B cell (primary cell): Measurements from ENCODE around the gene NAMPT. TPM values are rescaled to one million over a fixed set of nuclear protein-coding genes. Genes with fewer than 3 reads are reported as not detected.
"Not testable (repeated sequence)": the region's sequence is repeated elsewhere in the genome, so short reads cannot be mapped to it uniquely, and the experiment has no call there.

Experiments
- ATAC-seq: fragments of 200-7000 bp; cut with Tn5 transposase; one replicate; pipeline ENCODE4 v1.10.0; 2021; ENCODE audit warnings: low read depth, mild to moderate bottlenecking, moderate number of reproducible peaks, moderate library complexity
- CTCF ChIA-PET: fragments of 350-600 bp; sonication (Branson Sonifier 250); formaldehyde crosslinking; loops from one replicate; lab custom pipeline; 2021; ENCODE audit warnings: antibody characterized with exemption, inconsistent platforms; lab: Charles Lee
- POLR2A ChIA-PET: fragments of 350-600 bp; sonication (Branson Sonifier 250); formaldehyde crosslinking; loops from one replicate; lab custom pipeline; 2021; ENCODE audit warnings: antibody characterized with exemption; lab: Charles Lee
- DNase-seq: peaks from one replicate; pipeline ENCODE4 v3.0.0; 2013
- H2AFZ ChIP-seq: 2 replicates; pipeline ENCODE4 v1.6.1; 2012; ENCODE audit warnings: mild to moderate bottlenecking, low read depth, low read length; ENCODE audit not compliant: insufficient read depth, poor library complexity, severe bottlenecking
- H3K27ac ChIP-seq, 2 donors: 1 replicate in 1 of 2; 2 replicates in 1 of 2; pipeline ENCODE4 v1.5.1; 2012 to 2013; ENCODE audit warnings: low read length in 2 of 2, mild to moderate bottlenecking in 2 of 2, moderate library complexity in 1 of 2
- H3K27me3 ChIP-seq, 4 experiments: fragments of 200-600 bp in 1 of 4; sonication (generic) in 1 of 4; replicated peaks in 1 of 4; 1 replicate in 2 of 4; 2 replicates in 2 of 4; pipeline versions ENCODE4 v1.6.1 to v1.7.0; 2013 to 2016; ENCODE audit warnings: low read length in 3 of 4, mild to moderate bottlenecking in 2 of 4, mixed read lengths in 1 of 4, moderate library complexity in 1 of 4; ENCODE audit not compliant: insufficient read depth in 4 of 4, control insufficient read depth in 3 of 4; ENCODE audit errors: control extremely low read depth in 1 of 4
- H3K36me3 ChIP-seq, 2 experiments: replicated peaks in 1 of 2; 1 replicate in 1 of 2; 2 replicates in 1 of 2; pipeline versions ENCODE4 v1.6.1 to v1.7.1; 2013; ENCODE audit warnings: low read length in 1 of 2; ENCODE audit not compliant: insufficient read depth in 2 of 2, control insufficient read depth in 1 of 2; ENCODE audit errors: control extremely low read depth in 1 of 2, extremely low read depth in 1 of 2
- H3K4me1 ChIP-seq, 2 donors: fragments of 200-600 bp in 1 of 2; sonication (generic) in 1 of 2; 1 replicate in 1 of 2; 2 replicates in 1 of 2; pipeline versions ENCODE4 v1.5.1 to v1.6.1; 2013 to 2017; ENCODE audit warnings: low read length in 2 of 2; ENCODE audit not compliant: control insufficient read depth in 2 of 2, insufficient read depth in 2 of 2
- H3K4me2 ChIP-seq: replicated peaks from 2 replicates; pipeline ENCODE3; 2012; ENCODE audit warnings: mild to moderate bottlenecking, low read depth, low read length; ENCODE audit not compliant: poor library complexity, severe bottlenecking
- H3K4me3 ChIP-seq, 5 experiments: fragments of 200-600 bp in 1 of 5; sonication (generic) in 1 of 5; 1 replicate in 3 of 5; 2 replicates in 2 of 5; pipeline versions ENCODE4 v1.5.1 to v1.7.0; 2011 to 2016; ENCODE audit warnings: low read length in 4 of 5, mild to moderate bottlenecking in 4 of 5, low read depth in 2 of 5, control low read depth in 1 of 5, moderate library complexity in 1 of 5; ENCODE audit not compliant: insufficient read depth in 1 of 5; ENCODE audit errors: control extremely low read depth in 1 of 5, extremely low read depth in 1 of 5
- H3K79me2 ChIP-seq: fragments of 200-600 bp; sonication (generic); one replicate; pipeline ENCODE4 v1.6.0; 2016; ENCODE audit warnings: low read length; ENCODE audit not compliant: control insufficient read depth, insufficient read depth
- H3K9ac ChIP-seq: fragments of 200-600 bp; sonication (generic); 2 replicates; pipeline ENCODE4 v1.6.1; 2017; ENCODE audit warnings: mild to moderate bottlenecking, low read length, moderate library complexity
- H3K9me3 ChIP-seq, 3 donors: one replicate each; pipeline versions ENCODE4 v1.6.1 to v1.7.1; 2013; ENCODE audit warnings: low read length in 2 of 3; ENCODE audit not compliant: control insufficient read depth in 2 of 3, insufficient read depth in 1 of 3; ENCODE audit errors: control extremely low read depth in 1 of 3
- H4K20me1 ChIP-seq: 2 replicates; pipeline ENCODE4 v1.6.0; 2012; ENCODE audit warnings: mild to moderate bottlenecking, low read length; ENCODE audit not compliant: insufficient read depth, control insufficient read depth, poor library complexity, severe bottlenecking
- H3K27ac Mint-ChIP-seq: one replicate; pipeline ENCODE4 v1.8.0; 2021; ENCODE audit warnings: mixed read lengths
- H3K27me3 Mint-ChIP-seq: one replicate; pipeline ENCODE4 v1.8.0; 2021; ENCODE audit warnings: mixed read lengths
- H3K4me1 Mint-ChIP-seq: one replicate; pipeline ENCODE4 v1.8.0; 2021; ENCODE audit warnings: mixed read lengths
- H3K4me3 Mint-ChIP-seq: one replicate; pipeline ENCODE4 v1.8.0; 2021; ENCODE audit warnings: mixed read lengths
- H3K9me3 Mint-ChIP-seq: one replicate; pipeline ENCODE4 v1.8.0; 2022; ENCODE audit warnings: mixed read lengths; ENCODE audit not compliant: insufficient read depth
- CTCF ChIP-seq: fragments of 200-600 bp; IDR thresholded peaks from one replicate; pipeline ENCODE4 v1.8.0; 2022; ENCODE audit warnings: antibody characterized with exemption, mild to moderate bottlenecking
- EZH2 ChIP-seq: IDR thresholded peaks from 2 replicates; pipeline ENCODE4 v1.6.1; 2012; ENCODE audit warnings: borderline replicate concordance, low read depth, mild to moderate bottlenecking, moderate library complexity, low read length; ENCODE audit not compliant: insufficient read depth, poor library complexity, severe bottlenecking
- WGBS: methylation state at CpG from one replicate; pipeline ENCODE4 v1.1.5; 2013; ENCODE audit warnings: missing lambda C conversion rate; ENCODE audit not compliant: insufficient coverage; 5-methylcytosine and 5-hydroxymethylcytosine counted together
- intact Hi-C: fragments of 100-400 bp; cut with micrococcal nuclease; formaldehyde crosslinking; loops from one replicate; pipeline ENCODE4 v1.10.0; 2022
- polyA plus RNA-seq: library from polyadenylated mRNA; depleted of rRNA; stranded (reverse); fragments of >200 nt; gene quantifications from 2 replicates; pipeline ENCODE4 v1.2.3, GENCODE V29; 2012
- total RNA-seq, 2 donors: library from RNA; stranded (reverse); fragments of 120-200 nt in 1 of 2; gene quantifications; 1 replicate in 1 of 2; 2 replicates in 1 of 2; pipeline versions ENCODE4 v1.2.3 to v1.2.4, GENCODE V29; 2013 to 2022

NAMPT gene
- total and polyA plus RNA-seq, 2 donors (not counting 1 experiment from before 2014, with no cell fraction given): 11.6 to 48.8 TPM

DNA sequence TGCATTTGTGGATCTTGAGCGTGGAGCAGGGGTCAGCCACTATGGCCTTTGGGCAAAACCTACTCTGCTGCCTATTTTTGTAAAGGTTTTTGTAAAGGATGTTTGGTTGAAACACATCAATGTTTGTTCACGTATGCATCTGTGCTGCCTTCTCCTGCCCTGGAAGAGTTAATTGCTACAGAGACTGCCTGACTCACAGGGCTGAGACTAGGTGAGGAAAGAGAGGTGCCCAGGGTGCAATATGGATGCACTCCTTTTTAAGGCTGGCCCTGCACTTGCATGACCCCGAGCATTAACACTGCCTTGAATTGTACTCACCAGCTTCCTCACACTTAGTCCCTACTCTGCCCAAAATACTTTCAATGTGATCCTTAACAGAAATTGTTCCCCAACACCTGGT, 20.9 kb upstream of the NAMPT start:
- Histone ChIP-seq H3K36me3 (no peaks in the 10 kb centered on the region), H3K9ac (no peak overlapping the region), H3K4me3 (no peak overlapping the region), H3K4me2 (no peak overlapping the region), H4K20me1 (no peaks in the 10 kb centered on the region), H2AFZ (no peak overlapping the region), H3K27ac (no peak overlapping the region), H3K79me2 (no peaks in the 10 kb centered on the region), H3K9me3 (peaks cover 0 to 12% (median 4%) of the 10 kb centered on the region in 3 donors), H3K4me1 (no peaks in the 10 kb centered on the region), H3K27me3 (peaks cover 0 to 10% (median 7%) of the 10 kb centered on the region in 4 experiments)
- intact Hi-C loops: no loop called here
- peaks cover 39% of the 10 kb centered on the region for H3K27me3 Mint-ChIP-seq
- H3K9me3 Mint-ChIP-seq: peaks cover 5% of the 10 kb centered on the region
- H3K27ac Mint-ChIP-seq: no peak overlapping the region
- 82% methylated on average over 3 of the region's 3 CpGs for WGBS
- no peak for DNase-seq
- no peak overlapping the region for H3K4me3 Mint-ChIP-seq
- ChIA-PET POLR2A (no interaction called here), CTCF (no interaction called here)
- TF ChIP-seq CTCF (no peak), EZH2 (no peak)
- ATAC-seq: no peak
- no peaks in the 10 kb centered on the region for H3K4me1 Mint-ChIP-seq

DNA sequence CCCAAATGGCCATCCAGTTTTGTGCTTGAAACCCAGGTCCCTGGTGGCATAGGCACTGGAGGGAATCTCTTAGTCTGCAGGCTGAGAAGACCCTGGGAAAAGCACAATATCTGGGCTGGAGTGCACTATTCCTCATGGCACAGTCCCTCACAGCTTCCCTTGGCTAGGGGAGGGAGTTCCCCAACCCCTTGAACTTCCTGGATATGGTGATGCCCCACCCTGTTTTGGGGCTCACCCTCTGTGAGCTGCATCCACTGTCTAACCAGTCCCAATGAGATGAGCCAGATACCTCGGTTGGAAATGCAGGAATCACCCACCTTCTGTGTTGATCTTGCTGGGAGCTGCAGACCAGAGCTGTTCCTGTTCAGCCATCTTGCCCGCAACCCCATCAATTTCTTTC, 19.8 kb upstream of the NAMPT start:
- intact Hi-C loops: no loop called here
- Mint-ChIP-seq H3K4me3 (no peak overlapping the region), H3K27me3 (peaks cover 39% of the 10 kb centered on the region), H3K4me1 (no peaks in the 10 kb centered on the region), H3K27ac (no peak overlapping the region), H3K9me3 (peaks cover 5% of the 10 kb centered on the region)
- Histone ChIP-seq H3K79me2 (no peaks in the 10 kb centered on the region), H3K4me1 (no peaks in the 10 kb centered on the region), H4K20me1 (no peaks in the 10 kb centered on the region), H3K36me3 (no peaks in the 10 kb centered on the region), H3K4me3 (no peak overlapping the region), H3K4me2 (no peak overlapping the region), H3K27me3 (peaks cover 0 to 10% (median 7%) of the 10 kb centered on the region in 4 experiments), H3K9me3 (peaks cover 0 to 12% (median 4%) of the 10 kb centered on the region in 3 donors), H3K9ac (no peak overlapping the region), H2AFZ (no peak overlapping the region), H3K27ac (no peak overlapping the region)
- POLR2A ChIA-PET: no interaction called here
- TF ChIP-seq CTCF: no peak
- no peak for TF ChIP-seq EZH2
- CTCF ChIA-PET: no interaction called here
- no peak for DNase-seq
- WGBS: 100% methylated on average over 1 of the region's 2 CpGs
- no peak for ATAC-seq

DNA sequence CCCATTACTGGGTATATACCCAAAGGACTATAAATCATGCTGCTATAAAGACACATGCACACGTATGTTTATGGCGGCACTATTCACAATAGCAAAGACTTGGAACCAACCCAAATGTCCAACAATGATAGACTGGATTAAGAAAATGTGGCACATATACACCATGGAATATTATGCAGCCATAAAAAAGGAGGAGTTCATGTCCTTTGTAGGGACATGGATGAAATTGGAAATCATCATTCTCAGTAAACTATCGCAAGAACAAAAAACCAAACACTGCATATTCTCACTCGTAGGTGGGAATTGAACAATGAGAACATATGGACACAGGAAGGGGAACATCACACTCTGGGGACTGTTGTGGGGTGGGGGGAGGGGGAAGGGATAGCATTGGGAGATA, 13.8 kb upstream of the NAMPT start:
- ATAC-seq, H3K9ac ChIP-seq, POLR2A ChIA-PET, H3K27ac ChIP-seq, H3K9me3 Mint-ChIP-seq, DNase-seq, H3K4me1 Mint-ChIP-seq, H2AFZ ChIP-seq, H3K36me3 ChIP-seq, H3K4me3 ChIP-seq, H3K4me1 ChIP-seq, CTCF ChIA-PET, H4K20me1 ChIP-seq, H3K4me2 ChIP-seq, H3K27me3 ChIP-seq, H3K79me2 ChIP-seq, intact Hi-C loops, H3K4me3 Mint-ChIP-seq, H3K9me3 ChIP-seq, H3K27ac Mint-ChIP-seq: not testable (repeated sequence)
- no CpG with 5 or more reads among the region's 4 CpGs for WGBS
- peaks cover 26% of the 10 kb centered on the region for H3K27me3 Mint-ChIP-seq
